WTC11 (cell line): Measurements from ENCODE around the gene CCSER1. TPM values are rescaled to one million over a fixed set of nuclear protein-coding genes. Genes with fewer than 3 reads are reported as not detected.

Source experiments
- ATAC-seq: fragments of 200-7000 bp; cut with Tn5 transposase; 2 replicates; pipeline ENCODE4 v1.10.0; 2021; ENCODE audit warnings: mild to moderate bottlenecking, moderate library complexity
- CTCF ChIA-PET: fragments of 300-600 bp; sonication (Branson Sonifier 250); formaldehyde crosslinking; loops from one replicate; lab custom pipeline; 2021; ENCODE audit warnings: antibody characterized with exemption; lab: Charles Lee
- POLR2A ChIA-PET: fragments of 350-600 bp; sonication (Branson Sonifier 250); formaldehyde crosslinking; loops from one replicate; lab custom pipeline; 2021; ENCODE audit warnings: antibody characterized with exemption; lab: Charles Lee
- DNase-seq: peaks from one replicate; pipeline ENCODE4 v3.0.0; 2021; ENCODE audit warnings: low spot score
- H3K27ac Mint-ChIP-seq: 2 replicates; pipeline ENCODE4 v1.8.0; 2021; ENCODE audit warnings: mixed read lengths
- H3K27me3 Mint-ChIP-seq: 2 replicates; pipeline ENCODE4 v1.8.0; 2021; ENCODE audit warnings: low read depth, mild to moderate bottlenecking, moderate library complexity, mixed read lengths
- H3K36me3 Mint-ChIP-seq: 2 replicates; pipeline ENCODE4 v1.8.0; 2021; ENCODE audit warnings: mixed read lengths
- H3K4me1 Mint-ChIP-seq: 2 replicates; pipeline ENCODE4 v1.8.0; 2022; ENCODE audit warnings: mixed read lengths
- H3K4me3 Mint-ChIP-seq: 2 replicates; pipeline ENCODE4 v1.8.0; 2021; ENCODE audit warnings: mild to moderate bottlenecking, moderate library complexity, mixed read lengths
- H3K9me3 Mint-ChIP-seq: 2 replicates; pipeline ENCODE4 v1.8.0; 2021; ENCODE audit warnings: mixed read lengths
- AFF4 ChIP-seq: sonication (generic); formaldehyde crosslinking; IDR thresholded peaks from 2 replicates; pipeline ENCODE4 v1.8.1; 2023; ENCODE audit warnings: mild to moderate bottlenecking, missing genetic modification reagents, borderline replicate concordance
- ARID4B ChIP-seq: sonication (generic); formaldehyde crosslinking; IDR thresholded peaks from 2 replicates; pipeline ENCODE4 v1.8.0; 2023; ENCODE audit warnings: missing genetic modification reagents, mild to moderate bottlenecking, borderline replicate concordance
- CDX4 ChIP-seq: fragments of 250-450 bp; sonication (Bioruptor Pico); IDR thresholded peaks from 2 replicates; pipeline ENCODE4 v1.9.0; 2021; ENCODE audit warnings: moderate library complexity, mild to moderate bottlenecking, inconsistent platforms, borderline replicate concordance
- ETV6 ChIP-seq: sonication (generic); formaldehyde crosslinking; IDR thresholded peaks from 2 replicates; pipeline ENCODE4 v1.8.1; 2022; ENCODE audit warnings: mild to moderate bottlenecking, missing genetic modification reagents
- FOXK1 ChIP-seq: sonication (generic); formaldehyde crosslinking; IDR thresholded peaks from 2 replicates; pipeline ENCODE4 v1.8.0; 2022; ENCODE audit warnings: mild to moderate bottlenecking, moderate library complexity, missing genetic modification reagents
- HMGA2 ChIP-seq: fragments of 250-450 bp; sonication (Bioruptor Pico); IDR thresholded peaks from 2 replicates; pipeline ENCODE4 v1.4.0; 2021; ENCODE audit warnings: mild to moderate bottlenecking, moderate library complexity
- IRF2 ChIP-seq: sonication (generic); formaldehyde crosslinking; IDR thresholded peaks from 2 replicates; pipeline ENCODE4 v1.8.0; 2022; ENCODE audit warnings: low read depth, missing genetic modification reagents, borderline replicate concordance
- STAT6 ChIP-seq: sonication (generic); formaldehyde crosslinking; conservative IDR thresholded peaks from 2 replicates; pipeline ENCODE4 v1.8.1; 2023; ENCODE audit warnings: mild to moderate bottlenecking, low read depth, missing genetic modification reagents, moderate library complexity
- TEAD1 ChIP-seq: sonication (generic); formaldehyde crosslinking; IDR thresholded peaks from 2 replicates; pipeline ENCODE4 v1.8.0; 2022; ENCODE audit warnings: mild to moderate bottlenecking, missing genetic modification reagents
- ZNF121 ChIP-seq: sonication (generic); formaldehyde crosslinking; IDR thresholded peaks from 2 replicates; pipeline ENCODE4 v1.8.0; 2023; ENCODE audit warnings: missing genetic modification reagents
- ZNF416 ChIP-seq: fragments of 250-450 bp; sonication (Bioruptor Pico); IDR thresholded peaks from 2 replicates; pipeline ENCODE4 v1.9.0; 2021; ENCODE audit warnings: mild to moderate bottlenecking, inconsistent platforms
- total RNA-seq: library from RNA; stranded (reverse); gene quantifications from 3 replicates; pipeline ENCODE4 v1.2.3, GENCODE V29; 2021
- TF ChIP-seq, protein P1 (sequence below): sonication (generic); formaldehyde crosslinking; IDR thresholded peaks from 2 replicates; pipeline ENCODE4 v1.8.1; 2023; ENCODE audit warnings: mild to moderate bottlenecking, missing genetic modification reagents, moderate library complexity
- TF ChIP-seq, protein P2 (sequence below): sonication (generic); formaldehyde crosslinking; IDR thresholded peaks from 2 replicates; pipeline ENCODE4 v1.8.0; 2023; ENCODE audit warnings: missing genetic modification reagents

The CCSER1 gene
- total RNA-seq, 1 experiment from 2014 or later: 0.87 TPM

DNA sequence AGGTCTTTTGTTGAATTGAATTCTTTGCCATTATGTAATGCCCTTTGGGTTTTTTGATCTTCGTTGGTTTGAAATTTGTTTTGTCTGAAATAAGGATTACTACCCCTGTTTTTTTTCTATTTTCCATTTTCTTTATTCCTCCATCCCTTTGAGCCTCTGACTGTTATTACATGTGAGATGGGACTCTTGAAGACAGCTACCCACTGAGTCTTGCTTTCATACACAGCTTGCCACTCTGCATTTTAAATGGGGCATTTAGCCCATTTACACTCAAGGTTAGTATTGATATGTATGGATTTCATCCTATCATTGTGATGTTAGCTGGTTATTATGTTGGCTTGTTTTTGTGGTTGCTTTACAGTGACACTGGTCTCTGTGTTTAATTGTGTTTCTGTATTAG lies 1440.4 kb downstream of the CCSER1 start:
- peak; percentile 75 for ATAC-seq
- CTCF ChIA-PET: interaction anchor here (1.1 kb wide), 1 partner anchor 13 kb away, joined by 3 read pairs; no protein-coding TSS in a partner anchor
- DNase-seq: no peak
- Mint-ChIP-seq H3K27me3 (peaks cover 11% of the 10 kb centered on the region; the same call in 1 of the 2 replicates), H3K9me3 (peaks cover 72% of the 10 kb centered on the region), H3K36me3 (peaks cover 79% of the 10 kb centered on the region), H3K27ac (peak overlapping the region; percentile 88), H3K4me3 (no peak overlapping the region), H3K4me1 (peaks cover 38% of the 10 kb centered on the region)
- POLR2A ChIA-PET: no interaction called here
- no peak for TF ChIP-seq ZNF121
- no peak for TF ChIP-seq AFF4 (CRISPR knock-in tag)
- peak; percentile 30; the same call in 1 of the 2 replicates for TF ChIP-seq FOXK1 (CRISPR knock-in tag)
- TF ChIP-seq HMGA2: no peak
- peak; percentile 67; the same call in 1 of the 2 replicates for TF ChIP-seq TEAD1

- DNase-seq: peak; percentile 22
- TF ChIP-seq, protein P1, sequence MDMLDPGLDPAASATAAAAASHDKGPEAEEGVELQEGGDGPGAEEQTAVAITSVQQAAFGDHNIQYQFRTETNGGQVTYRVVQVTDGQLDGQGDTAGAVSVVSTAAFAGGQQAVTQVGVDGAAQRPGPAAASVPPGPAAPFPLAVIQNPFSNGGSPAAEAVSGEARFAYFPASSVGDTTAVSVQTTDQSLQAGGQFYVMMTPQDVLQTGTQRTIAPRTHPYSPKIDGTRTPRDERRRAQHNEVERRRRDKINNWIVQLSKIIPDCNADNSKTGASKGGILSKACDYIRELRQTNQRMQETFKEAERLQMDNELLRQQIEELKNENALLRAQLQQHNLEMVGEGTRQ: no peak
- peak; percentile 49; the same call in 1 of the 2 replicates for TF ChIP-seq ETV6 (CRISPR knock-in tag)
- Mint-ChIP-seq H3K27me3 (no peaks in the 10 kb centered on the region; the same call in 1 of the 2 replicates), H3K36me3 (peaks cover 11% of the 10 kb centered on the region), H3K9me3 (peaks cover 10% of the 10 kb centered on the region), H3K27ac (peak overlapping the region; percentile 45; the same call in 1 of the 2 replicates), H3K4me1 (peaks cover 57% of the 10 kb centered on the region), H3K4me3 (peak overlapping the region; percentile 34)
- POLR2A ChIA-PET: no interaction called here
- ATAC-seq: peak; percentile 97
- CTCF ChIA-PET: no interaction called here
Measured at GRCh38 chr4:91577864-91578263, 1450.7 kb downstream of the CCSER1 start.

GRCh38 chr4:91590260-91590659 lies 1463.1 kb downstream of the CCSER1 start:
- ChIA-PET CTCF (no interaction called here), POLR2A (no interaction called here)
- Mint-ChIP-seq H3K4me1 (peaks cover 18% of the 10 kb centered on the region), H3K36me3 (no peaks in the 10 kb centered on the region)
- TF ChIP-seq IRF2 (CRISPR knock-in tag) (no peak), STAT6 (CRISPR knock-in tag) (no peak), CDX4 (no peak), ARID4B (CRISPR knock-in tag) (no peak), ZNF416 (no peak)
- TF ChIP-seq, protein P2, sequence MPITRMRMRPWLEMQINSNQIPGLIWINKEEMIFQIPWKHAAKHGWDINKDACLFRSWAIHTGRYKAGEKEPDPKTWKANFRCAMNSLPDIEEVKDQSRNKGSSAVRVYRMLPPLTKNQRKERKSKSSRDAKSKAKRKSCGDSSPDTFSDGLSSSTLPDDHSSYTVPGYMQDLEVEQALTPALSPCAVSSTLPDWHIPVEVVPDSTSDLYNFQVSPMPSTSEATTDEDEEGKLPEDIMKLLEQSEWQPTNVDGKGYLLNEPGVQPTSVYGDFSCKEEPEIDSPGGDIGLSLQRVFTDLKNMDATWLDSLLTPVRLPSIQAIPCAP: no peak
- TF ChIP-seq, all 79 proteins: peak for 0
- Mint-ChIP-seq H3K27ac (no peak overlapping the region), H3K27me3 (no peaks in the 10 kb centered on the region), H3K9me3 (no peaks in the 10 kb centered on the region), H3K4me3 (no peak overlapping the region)
- ATAC-seq (no peak), DNase-seq (no peak)
